GM18858 (cell line): ENCODE data around the gene RMC1.
"Not testable (repeated sequence)": the region's sequence is repeated elsewhere in the genome, so short reads cannot be mapped to it uniquely, and the experiment has no call there.

Source experiments
- ATAC-seq: cut with Tn5 transposase; IDR thresholded peaks from one replicate; pipeline ENCODE4 v1.9.1; 2021; ENCODE audit not compliant: unreplicated experiment

The RMC1 gene

DNA sequence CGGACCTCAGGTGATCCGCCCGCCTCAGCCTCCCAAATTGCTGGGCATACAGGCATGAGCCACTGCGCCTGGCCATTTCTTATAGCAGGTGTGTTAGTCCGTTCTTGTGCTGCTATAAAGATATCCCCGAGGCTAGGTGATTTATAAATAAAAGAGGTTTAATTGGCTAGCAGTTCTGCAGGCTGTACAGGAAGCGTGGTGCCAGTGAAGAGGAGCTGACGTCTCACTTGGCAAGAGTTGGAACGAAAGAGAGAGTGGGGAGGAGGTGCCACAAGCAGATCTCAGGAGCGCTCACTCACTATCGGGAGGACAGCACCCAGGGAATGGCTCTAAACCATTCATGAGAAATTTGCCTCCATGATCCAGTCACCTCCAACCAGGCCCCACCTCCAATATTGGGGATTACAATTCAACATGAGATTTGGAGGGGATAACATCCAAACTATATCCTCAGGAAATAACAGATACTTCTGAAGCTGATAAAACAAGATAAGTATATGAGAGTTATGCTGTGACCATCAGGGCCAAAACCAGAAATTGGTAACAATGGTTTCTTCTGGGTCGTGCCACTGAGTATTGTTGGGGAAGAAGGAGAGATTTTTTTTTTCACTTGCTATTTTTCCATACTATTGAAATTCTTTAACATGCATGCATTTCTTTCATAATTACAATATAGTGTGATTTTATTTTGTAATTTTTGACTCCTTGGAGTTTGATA lies 7.4 kb upstream of the RMC1 start:
- no peak for ATAC-seq

DNA sequence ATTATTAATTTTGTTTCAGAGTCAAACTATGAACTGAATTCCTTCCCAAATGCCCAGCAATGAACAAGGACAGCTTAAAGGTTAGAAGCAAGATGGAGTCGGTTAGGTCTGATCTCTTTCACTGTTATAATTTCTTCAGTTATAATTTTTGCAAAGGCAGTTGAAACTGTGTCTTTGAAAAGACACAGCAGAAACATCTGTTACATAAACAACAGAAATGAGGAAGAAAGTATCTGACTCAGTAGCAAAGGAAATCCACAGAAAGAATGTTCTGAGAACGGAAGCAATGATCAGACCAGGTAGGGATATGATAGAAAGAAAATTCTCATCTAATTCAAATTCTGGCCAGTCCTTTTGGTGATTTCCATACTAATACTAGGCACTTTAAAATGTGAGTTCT lies 5.2 kb upstream of the RMC1 start:
- ATAC-seq: no peak

DNA sequence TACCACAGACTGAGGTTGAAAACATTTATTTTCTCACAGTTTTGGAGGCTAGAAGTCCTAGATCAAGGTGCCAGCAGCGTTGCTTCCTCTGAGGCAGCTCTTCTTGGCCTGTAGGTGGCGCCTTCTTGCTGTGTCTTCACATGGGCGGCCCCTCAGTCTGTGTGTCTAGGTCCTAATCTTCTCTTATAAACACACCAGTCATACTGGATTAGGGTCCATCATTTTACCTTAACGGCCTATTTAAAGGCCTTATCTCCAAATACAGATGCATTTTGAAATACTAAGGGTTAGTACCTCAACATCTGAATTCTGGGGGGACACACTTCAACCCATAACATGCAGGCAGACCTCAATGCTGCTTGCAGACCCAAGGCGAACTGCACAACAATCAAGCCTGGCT lies 4.4 kb upstream of the RMC1 start:
- peak; percentile 41 for ATAC-seq

DNA sequence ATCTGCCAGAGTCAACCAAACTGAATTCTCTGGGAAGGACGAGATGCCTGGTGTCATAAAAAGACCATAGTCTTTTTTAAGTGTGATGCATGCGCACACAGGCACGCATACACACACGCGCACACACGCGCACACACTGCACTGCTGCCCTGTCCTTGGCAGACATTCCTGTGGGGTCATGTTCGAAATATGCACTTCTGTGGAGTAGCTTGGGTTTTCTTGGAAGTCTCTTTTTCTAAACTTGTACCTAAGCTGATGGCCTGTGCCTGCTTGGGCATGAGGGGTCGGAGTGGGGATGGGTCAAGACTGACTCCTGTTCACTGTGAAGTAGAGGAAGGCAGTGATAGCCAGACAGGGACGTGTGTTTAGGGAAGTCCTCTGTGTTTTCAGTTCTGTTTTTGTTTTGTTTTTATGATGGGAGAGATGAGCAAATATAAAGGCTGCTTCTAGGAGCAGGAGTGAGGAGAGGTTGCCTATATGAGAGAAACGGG lies 4.0 kb upstream of the RMC1 start:
- no peak for ATAC-seq

DNA sequence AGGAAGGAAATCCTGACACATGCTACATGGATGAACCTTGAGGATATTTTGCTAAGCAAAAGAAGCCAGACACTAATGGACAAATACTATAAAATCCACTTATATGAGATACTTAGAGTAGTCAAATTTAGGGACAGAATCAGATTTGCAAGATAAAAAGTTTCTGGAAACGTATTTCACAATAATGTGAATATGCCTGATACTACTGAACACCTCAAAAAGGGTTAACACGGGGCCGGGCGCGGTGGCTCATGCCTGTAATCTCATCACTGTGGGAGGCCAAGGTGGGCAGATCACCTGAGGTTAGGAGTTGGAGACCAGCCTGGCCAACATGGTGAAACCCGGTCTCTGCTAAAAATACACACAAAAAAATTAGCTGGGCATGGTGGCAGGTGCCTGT lies 1.7 kb upstream of the RMC1 start:
- ATAC-seq: no peak

DNA sequence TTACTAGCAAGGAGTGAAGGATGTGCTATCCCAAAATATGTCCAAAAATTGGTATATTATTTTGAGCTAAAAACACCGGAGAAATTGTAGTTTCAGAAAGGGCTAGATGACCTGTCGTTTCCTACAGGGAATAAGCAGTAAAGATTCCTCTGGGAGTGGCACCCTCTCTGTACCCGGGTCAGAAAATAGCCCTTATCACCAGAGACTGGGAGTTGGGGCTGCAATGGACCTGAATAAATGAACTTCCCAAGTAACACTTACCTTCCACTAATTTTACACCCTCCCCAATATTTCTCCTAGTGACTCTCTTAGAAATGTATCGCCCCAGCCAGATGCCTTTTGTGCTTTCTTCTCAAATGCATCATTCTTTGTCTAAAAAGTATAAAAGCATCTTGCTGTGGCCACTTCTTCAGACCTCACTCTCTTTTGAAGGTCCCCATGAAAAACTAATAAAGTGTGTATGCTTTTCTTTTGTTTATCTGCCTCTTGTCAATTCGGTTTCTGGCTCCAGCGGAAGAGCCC lies 734 bp upstream of the RMC1 start:
- ATAC-seq: no peak

DNA sequence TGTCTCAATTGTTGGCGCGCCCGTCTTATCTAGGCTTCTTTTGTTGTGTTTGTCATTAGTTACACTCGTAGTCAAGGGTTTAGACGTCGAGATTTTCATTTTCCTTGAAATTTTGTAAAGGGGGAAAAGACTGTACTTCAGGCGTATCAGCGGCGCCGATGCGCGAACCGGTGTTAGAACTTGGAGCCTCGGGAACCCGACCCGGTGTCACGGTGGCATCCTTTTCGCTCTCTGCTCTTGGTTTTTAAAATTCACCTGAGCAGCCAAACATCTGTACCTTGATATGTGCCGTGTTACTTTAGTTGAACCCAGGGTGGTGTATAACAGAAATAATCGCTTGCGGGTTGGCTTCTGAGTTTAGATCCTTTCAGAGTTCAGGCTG lies 643 bp downstream of the RMC1 start:
- ATAC-seq: no peak

DNA sequence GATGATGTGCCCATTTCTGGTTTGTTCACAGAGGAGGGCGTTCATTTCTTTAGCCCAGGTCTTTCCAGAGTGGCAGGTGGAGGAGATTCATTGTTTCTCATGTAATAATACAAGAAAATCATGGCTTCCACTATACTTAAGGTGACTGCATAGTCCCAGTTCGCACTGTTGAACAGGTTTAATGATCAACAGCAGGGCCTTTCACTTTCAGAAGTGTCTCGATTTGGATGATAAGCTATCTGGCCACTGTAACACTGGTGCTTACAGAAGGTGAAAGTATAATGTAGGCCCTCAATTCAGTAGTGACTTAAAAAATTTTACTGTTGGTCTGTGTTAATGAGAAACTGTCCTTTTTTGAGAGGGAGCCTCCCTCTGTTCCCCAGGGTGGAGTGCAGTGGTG lies 1.4 kb downstream of the RMC1 start:
- ATAC-seq: peak; percentile 64

DNA sequence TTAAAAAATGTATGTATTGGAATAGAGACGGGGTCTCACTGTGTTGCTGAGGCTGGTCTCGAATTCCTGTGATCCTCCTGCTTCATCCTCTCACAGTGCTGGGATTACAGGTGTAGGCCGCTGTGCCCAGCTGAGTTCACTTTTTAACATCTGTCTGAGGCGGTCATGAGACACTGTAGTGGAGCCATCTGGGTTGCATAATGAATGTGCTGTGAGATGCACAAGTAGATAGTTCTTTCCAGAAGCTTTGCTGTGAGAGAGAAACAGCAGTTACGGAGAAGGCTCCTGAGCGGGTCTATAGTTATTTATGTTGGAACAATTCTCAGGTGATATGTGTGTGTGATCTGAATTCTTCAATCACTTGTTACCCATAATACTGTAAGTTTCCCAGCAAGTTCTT lies 3.1 kb downstream of the RMC1 start:
- no peak for ATAC-seq

DNA sequence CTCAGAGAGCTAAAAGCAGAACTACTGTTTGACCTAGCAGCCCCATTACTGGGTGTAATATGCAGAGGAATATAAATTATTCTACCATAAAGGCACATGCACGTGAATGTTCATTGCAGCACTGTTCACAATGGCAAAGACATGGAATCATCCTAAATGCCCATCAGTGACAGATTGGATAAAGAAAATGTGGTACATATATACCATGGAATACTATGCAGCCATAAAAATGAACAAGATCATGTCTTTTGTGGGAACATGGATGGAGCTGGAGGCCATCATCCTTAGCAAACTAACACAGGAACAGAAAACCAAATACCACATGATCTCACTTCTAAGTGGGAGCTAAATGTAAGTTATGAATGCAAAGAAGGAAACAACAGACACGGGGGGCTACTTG lies 7.6 kb downstream of the RMC1 start:
- ATAC-seq: not testable (repeated sequence)

DNA sequence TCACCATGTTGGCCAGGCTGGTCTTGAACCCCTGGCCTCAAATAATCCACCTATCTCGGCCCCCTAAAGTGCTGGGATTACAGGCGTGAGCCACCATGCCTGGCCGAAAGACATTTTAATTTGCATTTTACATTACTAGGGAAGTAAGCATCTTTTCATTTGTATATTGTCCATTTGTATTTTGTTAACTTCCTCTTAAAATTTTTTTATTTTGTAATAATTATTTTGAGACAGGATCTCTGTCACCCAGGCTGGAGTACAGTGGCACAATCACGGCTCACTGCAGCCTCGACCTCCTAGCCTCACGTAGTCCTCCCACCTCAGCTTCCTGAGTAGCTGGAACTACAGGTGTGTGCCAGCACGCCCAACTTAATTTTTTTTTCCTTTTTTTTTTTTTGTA lies 8.9 kb downstream of the RMC1 start:
- not testable (repeated sequence) for ATAC-seq

DNA sequence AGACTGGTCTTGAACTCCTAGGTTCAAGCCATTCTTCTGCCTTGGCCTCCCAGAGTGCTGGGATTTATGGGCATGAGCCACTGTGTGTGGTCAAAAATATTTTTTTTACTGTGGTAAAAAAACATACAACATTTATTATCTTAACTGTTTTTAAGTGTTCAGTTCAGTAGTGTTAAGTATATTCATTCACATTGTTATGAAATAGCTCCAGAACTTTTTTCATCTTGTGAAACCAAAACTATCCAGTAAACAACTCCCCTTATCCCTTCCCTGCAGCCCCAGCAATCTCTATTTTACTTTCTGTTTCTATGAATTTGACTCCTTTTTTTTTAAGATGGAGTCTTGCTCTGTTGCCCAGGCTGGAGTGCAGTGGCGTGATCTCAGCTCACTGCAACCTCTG lies 9.3 kb downstream of the RMC1 start:
- no peak for ATAC-seq

DNA sequence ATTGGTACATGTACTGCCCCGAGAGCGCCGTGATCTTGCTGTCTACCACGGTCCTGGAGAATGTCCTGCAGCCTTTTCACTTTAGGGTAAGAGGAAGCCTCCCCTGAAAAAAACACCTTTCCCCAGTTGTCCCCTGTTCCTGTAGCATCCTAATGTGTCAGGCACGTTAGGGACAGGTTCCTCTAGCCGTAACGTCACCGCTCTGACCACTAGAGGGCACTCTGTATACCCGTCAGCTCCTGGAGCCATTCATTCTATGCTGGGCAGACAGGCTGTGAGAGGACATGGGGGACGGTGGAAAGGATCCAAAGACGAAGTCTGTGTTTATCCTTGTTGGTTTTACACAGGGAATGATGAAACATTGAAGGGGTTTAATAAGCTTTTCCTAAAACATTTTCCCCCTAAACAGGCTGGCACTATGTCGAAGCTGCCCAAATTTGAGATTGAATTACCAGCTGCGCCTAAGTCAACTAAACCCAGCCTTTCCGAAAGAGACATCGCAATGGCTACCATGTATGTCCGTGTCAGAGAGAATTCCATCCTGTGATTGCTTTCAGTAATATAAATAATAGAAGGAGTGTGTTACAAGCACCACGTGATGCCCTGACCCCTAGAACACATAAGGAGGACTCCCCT lies 12.7 kb downstream of the RMC1 start:
- ATAC-seq: peak; percentile 70

DNA sequence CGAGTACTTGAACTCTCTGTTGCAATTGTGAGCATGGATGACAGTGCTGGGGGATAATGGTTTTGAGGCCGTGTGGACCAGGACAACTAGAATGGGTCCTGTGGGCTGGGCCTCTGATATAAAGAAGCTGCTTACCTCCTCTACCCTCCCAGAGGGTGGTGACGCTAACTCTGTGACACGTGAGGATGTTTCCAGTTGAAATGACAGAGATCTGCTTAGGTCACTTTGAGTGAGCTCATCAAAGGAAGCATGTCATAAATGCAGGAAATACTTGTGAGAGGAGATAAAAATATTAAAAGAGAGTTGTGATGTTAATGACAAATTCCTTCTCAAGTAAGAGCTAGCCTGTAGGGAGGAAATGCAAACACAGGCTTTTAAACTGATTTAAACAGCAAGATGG lies 16.4 kb downstream of the RMC1 start:
- ATAC-seq: no peak

DNA sequence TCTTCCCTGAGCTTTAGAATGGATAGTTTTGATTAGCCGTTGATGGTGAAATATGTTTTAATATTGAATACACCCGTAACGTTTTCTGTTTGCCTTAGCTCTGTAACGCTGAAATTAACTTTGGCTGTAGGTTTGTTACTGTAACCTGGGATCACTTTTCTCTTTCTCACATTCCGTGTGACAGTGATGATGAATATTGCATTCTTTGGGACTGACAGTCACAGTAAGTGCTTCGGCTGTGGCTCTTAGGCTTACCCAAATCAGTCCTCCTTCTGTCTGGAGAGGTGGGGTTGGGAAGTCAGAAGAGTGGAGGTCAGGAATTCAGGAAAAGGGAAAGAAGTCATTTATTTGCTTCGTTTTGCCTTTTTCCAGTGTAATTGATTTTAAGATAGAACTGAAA lies 18.0 kb downstream of the RMC1 start:
- ATAC-seq: no peak

DNA sequence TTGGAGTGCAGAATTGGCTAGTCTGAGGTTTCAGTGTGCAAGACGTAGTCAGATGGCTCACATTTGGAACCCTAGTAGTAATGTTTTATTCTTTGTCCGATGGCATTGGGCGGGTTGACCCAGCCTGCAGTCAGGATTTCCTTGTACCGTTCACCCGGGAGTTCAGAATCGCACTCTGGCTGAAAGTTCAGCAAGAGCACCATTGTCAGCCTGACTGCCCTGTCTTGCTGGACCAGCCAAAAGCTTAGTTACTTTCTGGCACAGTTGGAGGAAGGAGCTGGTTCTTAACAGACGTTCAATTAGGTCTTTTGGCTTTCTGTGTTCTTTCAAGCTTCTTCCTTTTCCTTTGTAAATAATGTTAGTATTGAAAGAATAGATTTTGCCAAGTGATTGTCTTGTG lies 18.6 kb downstream of the RMC1 start:
- ATAC-seq: no peak

DNA sequence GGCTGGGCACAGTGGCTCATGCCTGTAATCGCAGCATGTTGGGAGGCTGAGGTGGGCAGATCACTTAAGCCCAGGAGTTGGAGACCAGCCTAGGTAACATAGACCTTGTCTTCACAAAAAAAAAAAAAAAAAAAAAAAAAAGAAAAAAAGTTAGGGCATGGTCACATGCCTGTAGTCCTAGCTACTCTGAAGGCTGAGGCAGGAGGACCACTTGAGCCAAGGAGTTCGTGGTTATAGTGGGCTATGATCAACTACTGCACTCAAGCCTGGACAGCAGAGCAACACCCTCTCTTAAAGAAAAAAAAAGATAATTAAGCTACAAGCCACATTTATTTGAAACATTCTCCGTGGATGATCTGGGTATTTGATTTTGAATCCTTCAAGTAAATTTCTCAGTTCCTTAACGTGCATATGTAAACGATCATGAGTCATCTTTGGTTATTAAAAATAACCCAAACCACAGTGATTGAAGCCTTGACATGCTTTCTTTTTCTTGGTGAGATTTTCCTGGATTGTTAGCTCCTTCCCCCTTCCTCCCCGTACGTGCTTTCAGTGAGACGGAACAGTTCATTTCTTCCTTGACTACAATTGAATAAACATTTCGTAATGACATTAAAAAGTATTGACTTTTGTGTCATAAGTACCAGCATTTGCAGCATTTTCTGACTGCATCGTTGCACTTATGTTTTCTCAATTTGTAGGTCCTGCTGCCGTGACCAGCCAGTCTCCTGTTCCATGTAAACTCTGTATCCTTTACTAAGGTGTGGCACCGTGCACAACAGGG lies 20.3 kb downstream of the RMC1 start:
- ATAC-seq: no peak

DNA sequence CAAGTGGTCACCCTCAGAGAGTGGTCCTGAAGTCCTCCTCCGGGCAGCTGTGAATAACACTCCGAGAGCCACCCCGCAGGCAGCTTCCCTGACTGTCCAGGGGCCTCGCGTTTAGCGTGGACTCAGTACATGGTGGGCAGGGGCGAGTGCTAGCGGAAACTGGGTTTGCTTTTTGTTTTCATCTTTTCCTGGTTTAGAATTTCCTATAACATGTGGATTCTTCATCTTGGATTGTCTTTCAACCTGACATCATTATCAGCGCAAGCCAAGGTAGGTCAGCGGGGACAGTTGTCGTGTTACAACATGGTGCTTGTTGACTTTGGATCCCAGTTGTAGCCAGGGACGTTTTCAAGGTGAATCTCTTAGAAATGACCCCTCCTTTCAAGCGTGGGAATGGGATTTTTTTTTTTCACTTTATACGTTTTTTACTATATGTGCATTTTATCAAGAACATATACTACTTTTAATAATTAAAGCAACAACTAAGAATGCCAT lies 20.9 kb downstream of the RMC1 start:
- ATAC-seq: no peak

DNA sequence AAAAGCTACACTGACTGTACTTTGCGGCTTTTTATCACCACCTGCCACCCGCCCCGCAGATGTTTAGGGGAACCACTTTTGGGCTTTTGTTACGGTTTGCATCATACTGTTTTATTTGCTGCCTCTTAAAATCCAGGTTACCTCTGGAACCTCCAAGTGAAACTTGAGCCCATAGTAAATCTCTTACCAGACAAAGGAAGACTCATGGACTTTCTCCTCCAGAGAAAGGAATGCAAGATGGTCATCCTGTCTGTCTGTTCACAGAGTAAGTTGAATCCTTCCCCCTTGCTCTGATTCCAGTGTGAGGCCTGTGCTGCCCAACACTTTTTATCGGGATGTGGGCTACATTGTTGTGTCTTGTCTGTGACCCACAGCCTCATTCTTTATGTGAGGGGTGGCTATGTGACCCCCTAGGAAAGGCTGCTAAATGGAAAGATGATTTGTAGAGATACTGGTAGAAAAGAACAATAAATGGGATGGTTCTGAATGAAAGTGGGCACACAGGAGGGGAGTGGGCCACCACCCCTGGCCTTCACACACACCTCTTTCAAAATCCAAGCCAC lies 23.3 kb downstream of the RMC1 start:
- ATAC-seq: no peak

DNA sequence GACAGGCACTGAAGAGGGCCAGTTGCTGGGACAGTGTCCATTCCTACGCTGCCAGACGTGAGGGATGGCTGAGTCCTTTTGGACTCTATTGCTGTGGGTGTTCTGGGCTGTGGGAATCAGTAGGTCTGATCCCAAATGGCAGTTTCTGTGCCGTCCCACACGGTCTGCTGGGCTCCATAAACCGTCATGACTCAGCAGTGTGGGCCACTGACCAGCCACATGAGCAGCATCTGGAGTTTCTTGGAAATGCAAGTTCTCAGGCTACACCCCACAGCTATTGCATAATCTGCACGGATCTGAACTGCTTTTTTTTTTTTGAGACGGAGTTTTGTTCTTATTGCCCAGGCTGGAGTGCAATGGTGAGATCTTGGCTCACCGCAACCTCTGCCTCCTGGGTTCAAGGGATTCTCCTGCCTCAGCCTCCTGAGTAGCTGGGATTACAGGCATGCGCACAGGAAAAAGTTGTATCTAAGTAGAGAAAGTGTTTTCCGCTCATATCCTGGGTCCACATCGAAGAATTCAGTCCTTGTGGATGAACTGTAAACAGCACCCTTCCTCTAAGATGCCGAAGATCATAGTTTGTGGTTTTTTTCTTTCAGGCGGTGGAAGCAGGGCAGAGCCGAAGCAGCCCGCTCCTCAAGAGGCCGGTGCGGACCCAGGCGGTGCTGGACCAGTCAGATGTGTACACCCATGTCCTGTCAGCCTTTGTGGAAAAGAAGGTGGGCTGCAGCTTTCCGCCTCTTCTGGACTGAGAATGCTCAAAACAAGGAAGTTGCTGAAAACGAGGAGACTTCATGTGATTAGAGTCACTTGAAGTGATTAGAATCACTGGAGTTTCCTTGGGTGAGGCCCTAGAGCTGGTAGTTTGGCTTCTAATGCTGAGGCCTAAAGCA lies 25.5 kb downstream of the RMC1 start:
- no peak for ATAC-seq
